Measurements from ENCODE around the gene TYRO3.

Gene TYRO3

GRCh38 chr15:41606997-41607396, 48.0 kb downstream of the TYRO3 start:
- DNase-seq: no peak

DNA sequence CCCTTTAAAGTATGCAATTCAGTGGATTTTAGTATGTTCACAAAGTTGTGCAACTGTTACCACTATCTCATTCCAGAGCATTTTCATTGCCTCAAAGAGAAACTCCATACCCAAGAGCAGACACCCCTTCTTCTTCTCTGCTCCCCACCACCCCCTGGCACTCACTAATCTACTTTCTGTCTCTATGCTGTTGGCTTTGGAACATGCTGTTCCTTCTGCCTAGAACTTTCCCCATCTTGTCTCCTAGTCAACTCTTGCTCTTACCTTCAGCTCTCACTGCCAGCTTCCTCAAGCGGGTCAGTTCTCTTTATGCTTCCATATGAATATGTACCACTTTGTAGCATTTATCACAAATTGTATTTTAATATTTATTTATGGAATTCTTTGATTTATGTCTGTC, 50.1 kb downstream of the TYRO3 start:
- DNase-seq: no peak

DNA sequence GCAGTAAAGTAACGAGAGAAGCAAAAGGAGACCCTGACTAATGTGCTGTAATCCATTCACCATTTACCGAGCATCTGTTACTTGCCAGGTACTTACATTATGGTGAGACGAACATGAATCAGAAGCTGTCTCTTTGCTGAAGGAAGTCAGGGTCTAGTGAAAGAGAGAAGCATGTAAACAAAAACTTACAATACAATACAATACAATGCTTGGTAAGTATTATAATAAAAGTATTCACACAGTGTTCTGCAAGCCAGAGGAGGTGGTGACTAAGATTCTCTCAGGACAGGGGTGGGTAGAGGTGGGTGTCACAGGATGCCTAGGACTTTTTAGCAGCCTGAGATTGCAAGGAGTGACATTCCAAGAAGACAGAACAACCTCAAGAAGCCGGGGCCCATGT, 51.0 kb downstream of the TYRO3 start:
- DNase-seq: no peak

DNA sequence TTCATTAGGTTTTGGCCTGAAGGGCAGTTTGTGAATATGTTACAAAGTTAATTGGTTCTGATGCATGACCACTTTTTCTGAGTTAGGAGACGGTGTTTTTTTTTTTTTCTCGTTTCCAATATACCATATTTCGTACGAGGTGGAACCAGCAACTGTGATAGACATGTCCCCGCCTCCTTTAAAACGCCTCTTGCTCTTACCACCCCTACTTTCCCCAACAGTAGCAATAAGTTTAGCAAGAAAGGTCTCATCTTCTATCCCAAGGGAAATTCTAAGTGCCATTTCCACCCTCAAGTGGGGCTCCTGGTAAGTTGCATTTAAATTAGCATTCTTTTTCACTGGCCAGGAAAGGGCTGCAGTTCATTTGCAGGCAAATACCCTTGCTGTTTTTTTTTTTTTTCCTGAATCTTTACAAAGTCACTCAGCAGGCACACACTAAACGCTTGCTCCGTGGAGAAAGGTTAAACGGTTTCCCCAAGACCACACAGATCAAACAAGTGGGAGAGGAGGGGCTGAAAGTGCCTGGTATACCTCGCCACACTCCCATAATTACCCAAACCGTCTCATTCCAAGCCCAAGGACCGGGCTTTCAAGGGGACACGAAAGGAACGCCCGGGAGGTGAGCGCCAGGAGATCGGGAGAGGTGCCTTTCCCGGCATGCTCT, 61.7 kb downstream of the TYRO3 start:
- peak; percentile 5 for DNase-seq

GRCh38 chr15:41621200-41622193, 62.5 kb downstream of the TYRO3 start:
- peak; percentile 62 for DNase-seq

DNA sequence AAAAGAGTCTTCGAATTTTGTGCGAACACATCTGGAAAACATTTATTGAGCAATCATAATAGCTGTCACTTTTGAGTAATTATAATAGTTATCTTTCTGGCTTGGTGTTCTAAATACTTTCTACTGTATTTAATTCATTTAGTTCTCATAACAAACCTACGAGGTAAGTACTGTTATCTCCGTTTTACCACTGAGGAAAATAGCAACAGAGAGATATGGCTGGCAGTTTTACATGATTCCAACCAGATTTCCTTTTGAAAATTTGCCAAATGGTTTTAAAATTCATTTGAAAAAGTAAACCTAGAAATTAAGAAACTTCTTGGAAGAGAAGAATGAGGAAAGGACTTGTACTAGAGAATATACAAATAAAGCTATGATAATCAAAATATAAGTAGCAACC, 63.9 kb downstream of the TYRO3 start:
- DNase-seq: no peak

- DNase-seq: no peak
Measured at GRCh38 chr15:41627203-41627602, 68.2 kb downstream of the TYRO3 start.

DNA sequence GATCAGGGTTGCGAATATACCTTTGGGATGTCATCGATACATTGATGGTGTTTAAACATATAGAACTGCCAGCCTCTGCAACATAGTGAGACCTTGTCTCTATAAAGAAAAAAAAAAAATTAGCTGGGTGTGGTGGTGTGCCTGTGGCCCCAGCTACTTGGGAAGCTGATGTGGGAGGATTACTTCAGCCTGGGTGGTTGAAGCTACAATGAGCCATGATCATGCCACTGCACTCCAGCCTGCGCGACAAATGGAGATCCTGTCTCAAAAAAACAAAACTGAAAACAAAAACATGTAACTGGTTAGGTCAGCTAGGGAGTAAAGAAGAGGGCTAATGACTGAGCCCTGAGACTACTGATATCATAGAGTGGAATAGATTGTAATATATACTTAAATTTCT, 70.5 kb downstream of the TYRO3 start:
- no peak for DNase-seq

- no peak for DNase-seq
Measured at GRCh38 chr15:41629883-41630282, 70.9 kb downstream of the TYRO3 start.

DNA sequence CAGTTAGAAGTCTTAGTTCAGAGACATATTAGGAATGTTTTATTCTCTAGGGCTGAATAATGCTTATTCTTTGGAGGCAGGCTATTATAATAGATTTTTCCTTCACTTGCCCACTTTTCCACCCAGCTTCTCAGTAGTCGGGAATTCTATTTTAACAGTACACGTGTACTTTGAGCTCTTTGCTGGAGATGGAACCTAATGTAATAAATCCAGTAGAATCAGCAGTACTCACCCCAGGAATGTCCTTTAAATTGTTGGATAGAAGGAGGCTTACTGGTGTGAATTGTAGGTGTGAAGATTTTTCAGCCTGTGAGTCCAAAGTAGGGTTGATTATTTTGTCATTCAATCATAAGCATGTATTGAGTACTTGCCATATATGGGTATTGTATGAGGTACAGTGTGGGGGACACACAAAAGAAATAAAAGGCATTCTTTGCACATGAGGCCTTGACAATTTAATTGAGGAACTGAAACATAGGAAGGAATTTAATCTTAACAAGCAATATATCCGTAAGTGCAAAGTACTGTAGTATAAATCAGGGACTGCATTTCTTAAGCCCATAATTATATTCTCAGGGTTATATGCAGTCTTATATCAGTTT, 71.7 kb downstream of the TYRO3 start:
- DNase-seq: no peak

- no peak for DNase-seq
Measured at GRCh38 chr15:41631880-41632470, 73.0 kb downstream of the TYRO3 start.
